Stimulated activated CD8-positive, alpha-beta memory T cell treated with anti-CD3 and anti-CD28 coated beads, Interleukin-7, amount 100 ng/mL, for 48 hours (primary cell): ENCODE measurements around the gene NCAPH2.

Experiments used
- DNase-seq, 2 donors: peaks; one replicate each; pipeline ENCODE4 v3.0.0-alpha.2; 2020; ENCODE audit warnings: low read depth in 1 of 2; ENCODE audit errors: extremely low read depth in 1 of 2

NCAPH2 gene

GRCh38 chr22:50507991-50508884, at the start of gene NCAPH2:
NCAPH2 (plus strand) TSS chr22:50508224; CDS start chr22:50508338, 114 bp downstream.
- peak; percentile 91 to 96 for DNase-seq

- DNase-seq: no peak
Observed at GRCh38 chr22:50459016-50459415, 49.0 kb upstream of the NCAPH2 start.

- DNase-seq: no peak
Observed at GRCh38 chr22:50459496-50460140, 48.4 kb upstream of the NCAPH2 start.

GRCh38 chr22:50460938-50461337, 47.1 kb upstream of the NCAPH2 start:
- no peak for DNase-seq

- DNase-seq: no peak
Observed at GRCh38 chr22:50461536-50461935, 46.5 kb upstream of the NCAPH2 start.

GRCh38 chr22:50461979-50462540, 46.0 kb upstream of the NCAPH2 start:
- no peak for DNase-seq

GRCh38 chr22:50463188-50463900, 44.7 kb upstream of the NCAPH2 start:
- no peak for DNase-seq

- DNase-seq: no peak
Observed at GRCh38 chr22:50464451-50464850, 43.6 kb upstream of the NCAPH2 start.

- DNase-seq: no peak
Observed at GRCh38 chr22:50465066-50465930, 42.7 kb upstream of the NCAPH2 start.

- no peak for DNase-seq
Observed at GRCh38 chr22:50467341-50467740, 40.7 kb upstream of the NCAPH2 start.

GRCh38 chr22:50467773-50468440, 40.1 kb upstream of the NCAPH2 start:
- no peak for DNase-seq

GRCh38 chr22:50468626-50469025, 39.4 kb upstream of the NCAPH2 start:
- no peak for DNase-seq

GRCh38 chr22:50469377-50470305, 38.4 kb upstream of the NCAPH2 start:
- DNase-seq: peak; percentile 96 to 97

GRCh38 chr22:50470491-50470890, 37.5 kb upstream of the NCAPH2 start:
- no peak for DNase-seq

GRCh38 chr22:50471197-50471847, 36.7 kb upstream of the NCAPH2 start:
- no peak for DNase-seq

GRCh38 chr22:50471962-50472361, 36.1 kb upstream of the NCAPH2 start:
- DNase-seq: no peak

- DNase-seq: no peak
Observed at GRCh38 chr22:50473088-50473487, 34.9 kb upstream of the NCAPH2 start.
